Stimulated activated CD8-positive, alpha-beta memory T cell treated with anti-CD3 and anti-CD28 coated beads, Interleukin-12 subunit alpha, Interleukin-12 subunit beta, amount 100 ng/mL, for 4 hours (primary cell): ENCODE measurements around the gene TRMT2A.

Source experiments
- DNase-seq: peaks from one replicate; pipeline ENCODE4 v3.0.0-alpha.2; 2020; ENCODE audit warnings: low read depth

The TRMT2A gene

DNA sequence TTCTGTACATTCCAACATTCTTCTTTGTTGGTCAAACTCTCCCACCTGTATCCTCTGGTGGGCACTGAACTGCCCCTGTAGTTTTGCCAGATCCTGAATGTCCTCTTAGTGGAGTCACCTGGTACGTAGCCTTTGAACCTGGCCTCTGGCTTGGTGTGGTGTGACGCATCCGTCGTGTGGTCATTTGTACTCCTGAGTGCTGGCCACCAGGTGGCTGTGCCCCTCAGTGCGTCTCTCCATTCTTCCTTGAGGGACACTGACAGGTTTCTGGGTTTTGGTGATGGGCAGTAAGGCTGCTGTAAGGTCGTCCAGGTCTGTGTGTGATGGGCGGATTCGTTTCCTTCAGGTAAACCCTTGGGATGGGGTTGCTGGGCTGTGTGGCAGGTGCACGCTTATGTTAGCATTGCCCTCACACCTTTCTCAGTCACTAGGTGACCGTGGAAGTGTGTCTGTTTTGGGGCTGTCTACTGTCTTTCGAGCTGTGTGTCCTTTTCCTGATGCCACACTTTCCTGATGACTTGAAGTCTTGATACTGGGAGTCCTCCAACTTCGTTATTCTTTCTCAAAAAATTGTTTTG, 14.7 kb downstream of the TRMT2A start:
- no peak for DNase-seq

DNA sequence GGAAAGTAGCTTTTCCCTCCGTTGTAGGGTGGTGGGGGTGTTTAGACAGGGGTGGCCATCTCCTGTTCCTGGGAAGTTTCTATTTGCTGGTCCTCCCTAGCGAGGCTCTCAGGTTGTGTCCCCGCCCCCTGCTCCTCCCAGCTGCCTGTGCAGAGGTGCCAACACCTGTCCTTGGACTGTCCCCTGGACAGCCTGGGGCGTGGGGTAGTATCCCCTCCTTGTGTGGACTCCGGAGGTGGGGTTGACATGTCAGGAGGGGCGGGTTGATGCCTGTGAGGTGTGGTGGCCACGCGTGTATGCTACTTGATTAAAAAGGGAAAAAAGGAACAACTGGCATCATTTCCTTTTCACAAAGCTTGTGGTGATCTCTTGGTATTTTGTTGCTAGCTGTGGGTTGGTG, 15.4 kb downstream of the TRMT2A start:
- no peak for DNase-seq

DNA sequence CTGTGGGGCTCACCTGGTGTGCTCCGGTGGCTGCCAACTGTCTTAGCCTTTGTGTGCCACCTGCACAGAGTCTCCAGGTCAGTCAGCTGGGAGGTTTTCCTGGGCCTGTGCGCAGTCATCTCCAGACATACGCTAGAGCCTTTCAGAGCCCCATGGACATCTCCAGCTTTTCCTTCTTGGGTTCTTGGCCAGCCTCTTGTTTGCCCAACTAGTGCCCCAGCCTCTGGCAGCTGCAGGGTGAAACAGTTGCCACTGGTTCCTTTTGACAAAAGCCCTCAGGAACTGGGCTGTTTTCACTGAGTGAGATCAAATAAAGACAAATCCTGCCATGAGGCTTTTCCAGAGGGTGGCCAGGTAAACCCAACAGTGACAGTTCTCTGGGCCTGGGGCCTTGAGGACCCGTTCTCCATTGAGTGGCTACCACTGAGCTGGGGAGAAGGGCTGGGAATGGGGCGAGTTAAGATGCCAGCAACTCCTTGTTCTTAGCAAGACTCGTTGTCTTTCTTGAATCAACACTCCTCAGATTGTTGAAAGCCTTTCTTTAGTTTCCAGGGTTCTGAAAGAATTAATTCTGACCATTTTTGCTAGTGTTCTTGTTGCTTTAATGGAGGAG, 17.8 kb downstream of the TRMT2A start:
- no peak for DNase-seq

DNA sequence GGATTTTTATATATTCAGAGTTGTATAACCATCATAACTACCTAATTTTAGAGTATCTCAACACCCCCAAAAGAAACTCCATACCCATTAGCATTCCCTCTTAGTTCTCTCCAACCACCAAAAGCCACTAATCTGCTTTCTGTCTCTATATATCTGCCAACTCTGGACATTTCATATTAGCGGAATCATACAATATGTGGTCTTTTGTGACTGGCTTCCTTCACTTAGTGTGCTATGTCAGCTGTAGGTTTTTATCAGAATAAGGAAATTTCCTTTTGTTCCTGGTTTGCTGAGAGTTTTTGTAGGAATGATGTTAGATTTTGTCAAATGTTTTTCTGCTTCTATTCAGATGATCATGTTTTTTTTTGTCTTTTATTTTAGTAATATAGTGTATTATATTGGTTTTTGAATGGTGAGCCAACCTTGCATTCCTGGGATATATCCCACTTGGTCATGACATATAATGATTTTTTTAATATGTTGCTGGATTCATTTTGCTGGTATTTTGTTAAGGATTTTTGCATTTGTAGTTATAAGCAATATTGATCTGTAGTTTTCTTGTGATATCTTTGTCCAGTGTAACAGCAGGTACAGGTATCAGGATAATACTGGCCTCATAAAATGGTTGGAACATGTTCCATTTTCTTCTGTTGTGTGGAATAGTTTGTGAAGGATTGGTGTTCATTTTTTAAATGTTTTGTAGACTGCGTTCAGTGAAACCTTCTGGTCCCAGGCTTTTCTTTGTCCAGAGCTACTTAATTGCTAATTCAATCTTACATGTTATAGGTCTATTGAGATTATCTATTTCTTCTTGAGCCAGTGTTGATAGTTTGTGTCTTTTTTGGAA, 20.2 kb downstream of the TRMT2A start:
- DNase-seq = no peak

DNA sequence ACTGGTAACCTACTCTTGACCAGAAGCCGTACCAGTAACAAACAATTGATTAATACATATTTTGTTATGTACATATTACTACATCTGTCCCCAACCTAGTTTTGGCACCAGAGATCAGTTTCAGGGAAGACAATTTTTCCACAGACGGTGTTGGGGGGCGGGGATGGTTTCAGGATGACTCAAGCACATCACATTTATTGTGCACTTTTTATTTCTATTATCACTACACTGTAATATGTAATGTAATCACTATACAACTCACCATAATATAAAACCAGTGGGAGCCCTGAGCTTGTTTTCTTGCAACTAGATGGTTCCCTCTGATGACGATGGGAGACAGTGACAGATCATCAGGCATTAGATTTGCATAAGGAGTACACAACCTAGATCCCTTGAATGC, 21.5 kb downstream of the TRMT2A start:
- DNase-seq = no peak

DNA sequence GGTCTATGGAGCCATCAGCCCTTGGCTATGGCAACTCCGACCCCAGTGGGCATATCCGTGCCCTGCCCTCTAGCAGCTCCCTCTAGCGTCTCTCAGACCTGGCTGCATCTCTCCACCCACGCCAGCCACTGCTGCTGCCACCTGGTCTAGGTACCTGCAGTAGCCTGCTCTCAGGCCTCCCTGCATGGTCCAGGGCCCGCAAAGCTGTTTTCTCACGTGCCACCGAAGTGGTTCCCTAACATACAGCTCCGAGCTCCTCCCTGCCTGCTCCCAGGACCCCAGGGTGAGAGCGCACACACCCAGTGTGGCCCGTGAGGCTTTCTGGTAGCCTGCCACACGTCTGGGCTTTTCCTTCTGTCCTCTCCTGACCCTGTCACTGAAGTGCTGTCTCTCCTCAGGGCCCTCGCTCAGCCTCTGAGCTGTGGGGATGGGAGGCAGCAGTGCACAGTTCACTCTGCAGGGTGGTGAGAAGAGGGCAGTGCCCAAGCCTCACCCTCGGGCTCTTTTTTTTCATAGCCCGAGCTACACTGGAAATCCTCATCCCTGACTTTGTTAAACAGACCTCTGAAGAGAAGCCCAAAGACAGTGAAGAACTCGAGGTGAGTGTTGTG, 22.7 kb downstream of the TRMT2A start:
- DNase-seq = no peak

DNA sequence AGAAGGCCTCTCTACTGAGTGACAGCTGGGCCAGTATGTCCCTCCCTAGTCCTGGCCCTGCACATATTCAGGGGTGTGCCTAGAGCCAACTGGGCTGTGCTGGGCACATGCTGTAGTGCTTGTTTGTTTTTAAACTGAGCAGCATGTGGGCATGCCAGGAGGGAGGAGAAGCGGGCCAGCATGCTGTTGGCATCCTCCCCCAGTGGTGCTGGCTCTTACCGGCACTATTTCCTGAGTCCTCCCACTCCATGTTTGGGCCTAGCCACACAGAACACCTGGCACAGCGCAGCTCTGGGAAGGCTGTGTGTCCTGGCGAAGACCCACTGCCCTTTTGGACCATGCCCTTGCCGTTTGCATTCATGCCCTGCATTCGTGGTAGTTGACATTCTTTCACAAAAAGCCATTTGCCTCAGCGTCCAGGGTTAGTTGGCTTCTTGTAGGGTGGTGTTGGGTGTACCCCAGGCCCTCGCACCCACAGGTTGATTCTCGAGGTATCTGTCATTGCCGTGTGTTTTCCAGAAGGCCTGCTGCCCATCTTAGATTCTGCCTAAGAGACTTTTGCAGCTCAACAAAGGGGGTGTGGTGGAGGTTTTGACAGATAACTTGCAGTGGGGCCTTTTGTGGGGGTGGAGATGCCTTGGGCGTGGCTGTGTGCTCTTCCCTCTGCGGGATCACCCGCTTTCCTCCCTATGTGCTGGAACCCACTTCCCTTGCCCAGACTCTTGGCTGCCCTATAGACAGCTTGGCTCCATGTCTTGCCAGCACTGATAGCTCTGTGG, 23.4 kb downstream of the TRMT2A start:
- DNase-seq = no peak

DNA sequence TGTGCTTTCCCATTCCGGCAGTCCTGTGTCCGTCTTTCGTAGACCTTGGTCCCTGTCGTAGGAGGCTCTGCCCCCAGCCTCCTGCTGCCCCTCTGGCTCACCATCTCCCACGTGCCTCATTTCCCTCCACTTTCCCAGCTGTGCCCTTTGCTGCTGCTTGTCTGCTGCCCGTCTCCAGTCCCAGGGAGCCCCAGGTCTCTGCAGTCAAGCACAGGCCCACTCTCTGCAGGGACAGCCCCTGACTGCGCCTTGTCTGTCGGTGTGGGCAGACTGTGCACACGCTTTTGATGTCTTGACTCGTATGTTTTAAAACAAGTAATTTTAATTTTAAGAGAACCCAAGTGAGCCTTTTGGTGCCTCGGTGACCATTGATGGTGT, 24.6 kb downstream of the TRMT2A start:
- no peak for DNase-seq

DNA sequence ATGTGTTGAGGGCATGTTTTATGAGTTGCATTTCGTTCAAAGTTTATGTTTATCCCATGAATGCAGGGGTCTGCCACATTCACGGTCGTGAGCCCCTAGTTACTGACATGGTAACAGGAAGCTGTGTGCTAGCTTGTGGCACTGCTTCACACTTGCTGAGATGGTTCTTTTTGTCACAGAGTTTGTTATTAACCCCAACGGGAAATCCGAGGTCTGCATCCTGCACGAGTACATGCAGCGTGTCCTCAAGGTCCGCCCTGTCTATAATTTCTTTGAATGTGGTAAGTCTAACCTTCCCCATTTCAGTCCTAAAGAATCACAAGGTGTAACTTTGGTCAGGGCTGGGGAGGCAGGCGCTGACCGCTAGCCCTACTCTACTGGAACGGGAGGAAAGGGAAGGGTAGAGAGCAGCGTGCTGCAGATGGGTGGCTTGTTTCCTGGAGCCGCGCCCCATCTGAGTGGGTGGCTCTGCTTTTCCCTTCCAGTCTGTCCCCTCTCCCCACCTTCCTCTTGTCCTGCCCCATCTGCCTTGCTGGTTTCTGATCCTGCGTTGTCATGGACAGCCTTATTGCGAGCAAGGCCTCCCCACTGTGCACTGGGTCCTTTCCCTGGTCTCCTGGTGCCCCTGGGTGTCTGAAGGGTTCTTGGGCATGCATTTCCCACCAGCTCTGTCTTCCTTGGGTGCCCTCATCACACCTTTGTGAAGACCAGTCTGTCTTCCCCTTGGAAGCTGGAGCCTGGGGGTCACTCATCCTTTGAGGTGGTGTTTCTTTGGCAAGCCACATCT, 25.1 kb downstream of the TRMT2A start:
- DNase-seq = no peak

DNA sequence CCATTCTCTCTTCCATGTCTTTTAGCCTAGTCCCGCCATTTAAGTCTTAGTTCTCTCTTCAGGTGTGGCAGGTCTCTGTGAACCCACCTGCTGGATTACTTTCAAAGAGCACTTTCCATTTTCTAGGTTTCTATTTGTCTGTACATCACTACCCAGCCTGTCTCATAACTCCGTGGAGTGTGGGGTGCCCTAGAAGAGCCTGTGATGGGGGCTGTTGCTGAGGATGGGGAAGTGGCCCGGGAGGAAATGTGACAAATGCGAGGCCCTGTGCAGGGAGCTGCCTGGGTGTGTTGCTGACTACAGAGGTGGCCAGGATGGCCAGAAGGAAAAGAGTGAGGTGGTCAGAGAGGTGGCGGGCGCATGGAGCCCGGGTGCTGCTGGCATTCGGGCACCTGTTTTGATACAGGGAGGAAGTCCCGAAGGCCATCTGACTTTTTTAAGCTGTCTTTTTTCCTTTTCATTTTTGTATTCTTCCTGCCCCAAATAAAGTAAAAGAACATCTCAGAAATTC, 26.2 kb downstream of the TRMT2A start:
- no peak for DNase-seq

DNA sequence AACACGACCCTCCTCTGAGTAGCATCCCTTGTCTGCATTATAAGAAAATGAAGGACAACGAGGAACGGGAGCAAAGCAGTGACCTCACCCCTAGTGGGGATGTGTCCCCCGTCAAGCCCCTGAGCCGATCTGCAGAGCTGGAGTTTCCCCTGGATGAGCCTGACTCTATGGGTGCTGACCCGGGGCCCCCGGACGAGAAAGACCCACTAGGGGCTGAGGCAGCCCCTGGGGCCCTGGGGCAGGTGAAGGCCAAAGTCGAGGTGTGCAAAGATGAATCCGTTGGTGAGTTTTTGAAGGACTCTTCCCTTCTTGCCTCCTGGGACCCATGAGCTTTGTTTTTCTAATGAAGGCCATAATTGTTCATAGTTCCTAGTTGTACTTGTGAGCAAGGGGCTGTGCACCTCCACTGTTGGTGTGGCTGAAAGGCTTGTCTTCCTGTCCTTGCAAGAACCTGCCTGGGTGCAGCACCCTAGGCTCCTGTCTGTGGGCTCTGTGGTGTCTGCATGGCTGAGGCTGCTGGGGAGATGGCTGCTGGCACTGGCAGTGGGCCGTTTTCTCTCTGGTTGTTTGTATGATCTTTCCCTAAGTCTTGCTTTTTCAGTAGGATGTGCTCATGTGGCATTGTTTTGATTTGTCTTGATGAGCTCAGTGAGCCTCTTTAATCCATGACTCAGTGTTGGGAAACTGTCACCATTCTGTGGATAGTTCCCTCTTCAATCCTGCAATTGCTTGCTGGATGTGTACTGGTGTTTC, 26.9 kb downstream of the TRMT2A start:
- no peak for DNase-seq

DNA sequence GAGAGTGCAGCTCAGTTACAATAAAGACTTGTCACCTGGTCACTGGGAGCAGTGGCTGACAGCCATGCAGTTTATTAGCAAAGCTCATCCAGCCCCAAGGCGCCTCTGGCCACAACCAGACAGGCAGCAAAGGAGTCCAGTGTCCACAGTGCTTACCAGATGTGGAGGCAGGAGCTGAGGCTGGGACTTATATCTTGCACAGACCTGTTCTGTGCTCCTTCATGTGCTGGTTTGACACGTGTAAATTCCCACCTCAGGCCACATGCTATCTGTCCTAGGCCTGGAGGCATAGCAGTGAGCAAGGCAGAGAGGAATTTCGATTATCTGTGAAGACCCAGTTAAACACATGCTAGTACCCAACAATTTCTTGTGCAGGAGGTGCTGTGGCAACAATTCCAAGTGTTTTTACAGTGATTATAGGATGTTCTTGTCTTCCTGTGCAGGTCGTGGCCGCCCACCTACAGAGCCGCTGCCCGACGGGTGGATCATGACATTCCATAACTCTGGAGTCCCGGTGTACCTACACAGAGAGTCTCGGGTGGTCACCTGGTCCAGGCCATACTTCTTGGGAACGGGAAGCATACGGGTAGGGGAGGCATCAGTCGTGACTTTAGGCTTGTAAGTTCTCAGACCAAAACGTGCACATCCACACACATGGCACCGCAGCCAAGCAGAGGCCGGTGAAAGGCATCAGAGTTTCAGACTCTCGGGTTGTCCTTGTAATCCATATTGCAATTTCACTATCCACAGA, 27.6 kb downstream of the TRMT2A start:
- no peak for DNase-seq

DNA sequence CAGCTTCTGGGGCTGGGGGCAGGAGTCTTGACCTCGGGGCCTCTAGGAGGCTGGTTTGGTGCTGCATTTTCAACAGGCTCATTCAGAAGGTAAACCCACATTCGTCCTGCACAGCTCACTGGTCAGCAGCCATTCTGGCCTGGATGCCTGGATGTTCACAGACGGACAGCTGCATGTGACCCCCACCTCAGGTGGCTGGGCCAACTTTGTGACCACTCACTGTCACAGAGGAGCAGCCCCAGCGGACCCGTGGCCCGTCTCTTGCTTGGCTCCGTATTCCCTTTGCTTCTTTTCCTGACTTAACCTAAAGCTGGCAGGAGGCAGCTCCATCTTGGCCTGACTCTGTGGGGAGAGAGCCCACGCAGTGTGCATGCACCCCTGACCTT, 28.8 kb downstream of the TRMT2A start:
- DNase-seq = no peak

DNA sequence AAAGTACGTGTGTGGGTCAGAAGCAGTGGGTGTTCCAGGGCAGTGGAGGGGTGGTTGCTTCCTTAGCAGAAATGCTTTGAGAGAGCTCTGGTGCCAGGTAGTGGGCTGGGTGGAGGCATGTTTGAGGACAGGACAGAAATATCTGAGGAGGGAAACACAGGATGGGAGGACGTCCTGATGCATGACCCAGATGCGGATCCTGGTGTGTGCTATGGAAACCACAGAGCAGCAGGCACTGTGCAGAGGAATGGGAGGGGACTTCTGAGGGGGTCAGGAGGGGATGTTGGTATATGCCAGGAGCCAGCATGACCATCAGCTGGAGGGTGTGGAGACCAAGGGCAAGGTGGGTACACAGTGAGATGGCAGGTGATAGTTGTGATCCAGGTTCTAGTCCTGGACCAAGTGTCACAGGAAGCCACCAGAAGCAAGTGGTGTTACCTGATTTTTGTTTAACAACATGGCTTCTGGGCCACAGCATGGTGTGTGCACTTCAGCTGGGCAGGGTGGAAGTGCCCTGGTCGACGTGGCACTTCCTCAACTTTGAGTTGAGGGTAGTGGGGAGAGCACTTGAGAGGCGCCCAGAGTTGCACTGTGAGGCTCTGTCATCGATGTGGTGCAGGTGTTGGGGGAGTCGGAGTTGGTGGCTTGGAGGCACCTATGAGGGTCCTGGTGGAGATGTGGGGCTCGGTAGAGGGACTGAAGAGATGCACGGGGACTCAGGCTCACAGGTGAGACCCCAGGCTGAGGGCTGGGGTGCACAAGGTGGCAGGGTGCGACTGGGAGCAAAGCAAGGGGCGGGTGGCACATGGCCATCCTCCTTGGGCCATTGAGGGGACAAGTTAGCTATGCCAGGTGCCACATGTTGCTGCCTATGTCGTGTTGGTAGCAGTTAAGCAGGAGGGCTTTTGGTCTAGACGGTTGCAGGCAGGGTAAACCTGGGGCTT, 29.4 kb downstream of the TRMT2A start:
- no peak for DNase-seq

DNA sequence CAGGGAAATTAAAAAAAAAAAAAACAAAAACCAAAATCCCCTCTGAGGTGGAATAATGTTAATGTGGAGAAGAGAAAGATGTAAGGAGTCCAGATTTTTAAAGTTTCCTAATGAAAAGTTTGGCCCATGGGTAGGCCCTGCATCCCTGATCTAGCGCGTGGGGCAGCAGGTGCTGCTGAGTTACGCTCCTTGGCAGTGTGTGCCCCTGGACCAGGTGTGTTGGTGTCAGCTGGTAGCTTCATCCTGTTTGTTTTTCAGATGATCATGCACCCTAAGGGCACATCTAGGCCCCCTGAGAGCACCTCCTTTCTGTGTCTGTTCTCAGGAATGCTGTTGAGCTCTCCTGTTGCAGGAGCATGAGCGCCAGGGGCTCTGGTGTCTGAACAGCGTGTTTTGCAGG, 30.3 kb downstream of the TRMT2A start:
- DNase-seq = no peak

DNA sequence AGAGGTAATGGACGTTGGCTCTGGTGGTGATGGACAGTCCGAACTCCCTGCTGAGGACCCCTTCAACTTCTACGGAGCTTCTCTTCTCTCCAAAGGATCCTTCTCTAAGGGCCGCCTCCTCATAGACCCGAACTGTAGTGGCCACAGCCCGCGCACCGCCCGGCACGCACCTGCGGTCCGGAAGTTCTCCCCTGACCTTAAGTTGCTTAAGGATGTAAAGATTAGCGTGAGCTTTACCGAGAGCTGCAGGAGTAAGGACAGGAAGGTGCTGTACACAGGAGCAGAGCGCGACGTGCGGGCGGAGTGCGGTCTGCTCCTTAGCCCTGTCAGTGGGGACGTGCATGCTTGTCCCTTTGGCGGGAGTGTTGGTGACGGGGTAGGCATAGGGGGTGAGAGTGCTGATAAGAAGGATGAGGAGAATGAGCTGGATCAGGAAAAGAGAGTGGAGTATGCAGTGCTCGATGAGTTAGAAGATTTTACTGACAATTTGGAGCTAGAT, 30.9 kb downstream of the TRMT2A start:
- no peak for DNase-seq

DNA sequence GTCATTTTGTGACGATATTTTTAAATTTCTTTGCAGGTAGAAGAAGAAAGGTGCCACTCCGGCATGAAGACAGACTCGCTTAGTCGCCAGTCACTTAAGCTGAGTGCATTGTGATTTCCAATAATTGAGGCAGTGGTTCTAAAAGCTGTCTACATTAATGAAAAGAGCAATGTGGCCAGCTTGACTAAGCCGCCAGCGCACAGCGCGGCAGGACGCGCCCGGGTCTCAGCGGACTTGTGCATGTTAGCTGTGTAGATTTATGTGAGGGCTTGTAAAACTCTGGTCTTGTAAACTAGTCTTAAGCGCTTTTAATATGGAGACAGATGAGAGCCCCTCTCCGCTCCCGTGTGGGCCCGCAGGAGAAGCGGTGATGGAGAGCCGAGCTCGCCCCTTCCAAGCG, 31.4 kb downstream of the TRMT2A start:
- no peak for DNase-seq
